HG03565 (cell line): ENCODE results near the gene C7orf25.

ENCODE experiments used
- ATAC-seq: cut with Tn5 transposase; IDR thresholded peaks from one replicate; pipeline ENCODE4 v1.9.1; 2021; ENCODE audit warnings: mild to moderate bottlenecking, moderate library complexity; ENCODE audit not compliant: unreplicated experiment

The C7orf25 gene

DNA sequence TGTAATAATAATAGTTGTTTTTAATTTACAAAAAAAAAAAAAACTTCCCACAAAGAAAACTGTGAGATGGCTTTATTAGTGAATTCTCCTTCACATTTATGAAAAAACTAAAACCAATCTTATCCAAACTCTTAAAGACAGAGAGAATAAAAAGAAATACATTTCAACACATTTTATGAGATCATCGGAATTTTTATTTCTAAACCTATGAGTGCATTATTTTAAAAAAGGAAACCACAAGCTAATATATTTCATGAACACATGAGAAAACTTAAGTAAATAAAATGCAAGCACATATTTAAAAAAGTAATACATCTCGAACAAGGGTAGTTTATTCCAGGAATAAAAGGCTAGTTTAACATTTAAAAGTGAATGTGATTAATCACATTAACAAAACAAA lies 31.5 kb downstream of the C7orf25 start:
- ATAC-seq: no peak

GRCh38 chr7:42878303-42878702 lies 33.6 kb downstream of the C7orf25 start:
- no peak for ATAC-seq

- ATAC-seq: no peak
Observed at GRCh38 chr7:42877862-42878261, 34.0 kb downstream of the C7orf25 start.

DNA sequence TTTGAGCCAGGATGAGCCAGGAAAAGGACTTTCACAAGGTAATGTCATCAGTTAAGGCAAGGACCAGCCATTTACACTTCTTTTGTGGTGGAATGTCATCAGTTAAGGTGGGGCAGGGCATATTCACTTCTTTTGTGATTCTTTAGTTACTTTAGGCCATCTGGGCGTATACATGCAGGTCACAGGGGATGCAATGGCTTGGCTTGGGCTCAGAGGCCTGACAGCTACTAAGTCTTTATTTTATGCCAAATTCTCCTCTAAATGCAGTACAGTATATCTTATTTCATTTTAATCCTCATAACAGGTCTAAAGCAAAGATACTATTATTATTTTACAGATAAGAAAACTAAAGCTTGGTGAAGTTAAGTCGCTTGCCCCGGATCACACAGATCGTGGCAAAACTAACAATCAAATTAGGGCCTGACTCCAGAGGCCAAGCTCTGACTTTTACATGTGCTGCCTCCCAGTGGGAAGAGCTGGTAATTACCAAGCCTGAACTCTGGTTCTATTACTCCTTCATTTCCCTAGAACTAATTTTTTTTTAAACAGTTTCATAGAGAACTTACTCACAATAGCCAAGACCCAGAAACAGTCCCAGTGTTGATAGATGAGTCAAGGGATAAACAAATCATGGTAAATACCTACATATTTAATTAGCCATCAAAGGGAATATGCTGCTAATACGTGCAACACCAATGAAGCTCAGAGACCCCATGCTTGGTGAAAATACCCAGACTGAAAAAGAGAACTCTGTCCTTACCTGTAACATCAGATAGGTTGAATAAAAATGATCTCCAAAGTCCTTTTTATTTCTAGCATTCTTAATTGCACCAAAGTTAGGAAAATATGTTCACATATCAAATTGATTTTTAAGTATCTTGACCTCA lies 35.4 kb downstream of the C7orf25 start:
- peak; percentile 92 for ATAC-seq

DNA sequence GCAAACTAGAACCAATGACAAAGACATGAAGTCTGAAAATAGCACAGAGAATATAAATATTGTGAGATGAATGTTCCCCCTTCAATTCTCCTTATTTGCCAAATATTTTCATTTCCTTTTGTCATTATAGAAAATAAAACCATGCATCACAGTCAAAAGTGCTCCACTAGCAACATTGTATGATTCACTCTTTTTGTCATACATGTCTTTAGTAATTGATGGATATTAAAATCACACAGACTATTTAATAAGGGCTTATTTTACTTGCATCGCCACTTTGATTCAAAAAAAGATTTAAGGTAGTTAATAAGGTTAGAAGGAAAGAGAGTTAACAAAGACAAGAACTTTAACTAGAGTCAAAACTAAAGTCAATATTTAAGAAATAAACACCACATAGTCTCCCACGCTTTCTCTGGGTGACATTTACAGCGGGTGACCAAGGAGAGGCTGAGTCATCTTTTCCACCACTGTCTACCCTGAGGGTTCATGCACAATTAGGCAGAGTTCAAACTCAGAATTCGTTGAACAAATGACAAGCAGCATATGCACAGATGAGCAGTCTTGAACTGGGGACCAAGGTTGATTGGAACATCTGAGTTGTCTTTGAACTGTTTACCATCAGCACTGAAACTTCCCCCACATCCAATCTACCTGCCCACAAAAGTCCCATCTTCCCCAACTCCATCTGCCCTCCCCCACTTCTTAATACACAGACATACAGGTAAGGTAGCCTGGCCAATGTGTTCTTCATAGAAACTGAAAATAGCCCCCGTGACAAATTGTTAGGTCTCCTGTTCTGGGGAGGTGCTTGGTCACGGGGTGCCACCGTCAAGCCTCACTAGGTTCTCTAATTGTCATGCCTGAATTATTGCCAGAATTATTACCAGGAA lies 42.5 kb downstream of the C7orf25 start:
- peak; percentile 99 for ATAC-seq

DNA sequence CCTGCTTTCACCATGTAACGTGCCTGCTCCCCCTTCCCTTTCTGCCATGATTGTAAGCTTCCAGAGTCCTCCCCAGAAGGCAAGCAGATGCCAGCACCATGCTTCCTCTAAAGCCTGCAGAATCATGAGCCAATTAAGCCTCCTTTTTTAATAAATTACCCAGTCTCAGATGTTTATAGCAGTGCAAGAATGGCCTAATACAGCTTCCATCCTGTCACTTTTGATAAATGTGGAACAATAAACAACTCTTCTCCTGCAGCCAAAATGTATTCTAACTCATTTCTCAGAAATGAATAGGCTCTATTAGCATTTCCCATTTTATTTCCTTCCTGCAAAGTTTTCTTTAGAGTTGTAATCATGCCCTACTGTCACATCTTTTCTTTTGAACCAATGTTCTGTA lies 43.4 kb downstream of the C7orf25 start:
- no peak for ATAC-seq
